Esophagus muscularis mucosa (tissue), 4 donors: Measurements from ENCODE around the gene ACOXL.

Source experiments
- EP300 ChIP-seq: sonication (generic); formaldehyde crosslinking; IDR thresholded peaks from one replicate; pipeline ENCODE4 v1.6.1; 2017; ENCODE audit warnings: antibody characterized with exemption
- POLR2A ChIP-seq: fragments of 450-650 bp; IDR thresholded peaks from one replicate; pipeline ENCODE4 v1.6.1; 2017; ENCODE audit warnings: antibody characterized with exemption, moderate library complexity, mild to moderate bottlenecking, low read depth
- TF ChIP-seq, protein P1 (sequence below), 3 experiments: fragments of 200-600 bp in 2 of 3; fragments of 450-650 bp in 1 of 3; sonication (generic) in 2 of 3; IDR thresholded peaks; one replicate each; pipeline ENCODE4 v1.5.1; 2017 to 2019; ENCODE audit warnings: antibody characterized with exemption in 3 of 3, mild to moderate bottlenecking in 2 of 3, moderate library complexity in 1 of 3

GRCh38 chr2:110748489-110748867 is 16.1 kb downstream of the ACOXL start:
- TF ChIP-seq, protein P1, sequence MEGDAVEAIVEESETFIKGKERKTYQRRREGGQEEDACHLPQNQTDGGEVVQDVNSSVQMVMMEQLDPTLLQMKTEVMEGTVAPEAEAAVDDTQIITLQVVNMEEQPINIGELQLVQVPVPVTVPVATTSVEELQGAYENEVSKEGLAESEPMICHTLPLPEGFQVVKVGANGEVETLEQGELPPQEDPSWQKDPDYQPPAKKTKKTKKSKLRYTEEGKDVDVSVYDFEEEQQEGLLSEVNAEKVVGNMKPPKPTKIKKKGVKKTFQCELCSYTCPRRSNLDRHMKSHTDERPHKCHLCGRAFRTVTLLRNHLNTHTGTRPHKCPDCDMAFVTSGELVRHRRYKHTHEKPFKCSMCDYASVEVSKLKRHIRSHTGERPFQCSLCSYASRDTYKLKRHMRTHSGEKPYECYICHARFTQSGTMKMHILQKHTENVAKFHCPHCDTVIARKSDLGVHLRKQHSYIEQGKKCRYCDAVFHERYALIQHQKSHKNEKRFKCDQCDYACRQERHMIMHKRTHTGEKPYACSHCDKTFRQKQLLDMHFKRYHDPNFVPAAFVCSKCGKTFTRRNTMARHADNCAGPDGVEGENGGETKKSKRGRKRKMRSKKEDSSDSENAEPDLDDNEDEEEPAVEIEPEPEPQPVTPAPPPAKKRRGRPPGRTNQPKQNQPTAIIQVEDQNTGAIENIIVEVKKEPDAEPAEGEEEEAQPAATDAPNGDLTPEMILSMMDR (IDR thresholded peaks at IDR 0.05): no peak
- TF ChIP-seq POLR2A: no peak
- TF ChIP-seq EP300: no peak
